CD14-positive monocyte (primary cell): ENCODE measurements around the gene FAM83F. TPM values are rescaled to one million over a fixed set of nuclear protein-coding genes. Genes with fewer than 3 reads are reported as not detected.
A peak's percentile ranks its signal among the peaks of the same experiment; 100 is the strongest.

ENCODE experiments used
- DNase-seq, 3 donors: peaks; one replicate each; pipeline ENCODE4 v3.0.0-alpha.2; 2011 to 2022
- H2AFZ ChIP-seq: 2 replicates; pipeline ENCODE4 v1.6.0; 2012; ENCODE audit warnings: mild to moderate bottlenecking, low read depth, low read length, inconsistent platforms; ENCODE audit not compliant: insufficient read depth, poor library complexity, severe bottlenecking
- H3K27ac ChIP-seq, 2 donors: 1 replicate in 1 of 2; 2 replicates in 1 of 2; pipeline ENCODE4 v1.5.1; 2012 to 2013; ENCODE audit warnings: low read length in 2 of 2, control low read depth in 1 of 2, inconsistent platforms in 1 of 2, low read depth in 1 of 2, mild to moderate bottlenecking in 1 of 2
- H3K27me3 ChIP-seq, 2 donors: one replicate each; pipeline versions ENCODE4 v1.6.0 to v1.6.1; 2011 to 2013; ENCODE audit warnings: low read length in 2 of 2; ENCODE audit not compliant: control insufficient read depth in 2 of 2, insufficient read depth in 2 of 2
- H3K36me3 ChIP-seq, 2 donors: replicated peaks in 1 of 2; 1 replicate in 1 of 2; 2 replicates in 1 of 2; pipeline versions ENCODE4 v1.5.1 to v1.6.1; 2012 to 2013; ENCODE audit warnings: low read length in 2 of 2, control low read depth in 1 of 2, inconsistent platforms in 1 of 2, mild to moderate bottlenecking in 1 of 2; ENCODE audit not compliant: insufficient read depth in 2 of 2, control insufficient read depth in 1 of 2
- H3K4me1 ChIP-seq, 2 donors: 1 replicate in 1 of 2; 2 replicates in 1 of 2; pipeline versions ENCODE4 v1.5.1 to v1.6.1; 2012 to 2013; ENCODE audit warnings: low read length in 2 of 2, control low read depth in 1 of 2, inconsistent platforms in 1 of 2, mild to moderate bottlenecking in 1 of 2, moderate library complexity in 1 of 2; ENCODE audit not compliant: insufficient read depth in 2 of 2, control insufficient read depth in 1 of 2
- H3K4me2 ChIP-seq: replicated peaks from 2 replicates; pipeline ENCODE3; 2012; ENCODE audit warnings: low read length, moderate library complexity, mild to moderate bottlenecking; ENCODE audit not compliant: poor library complexity, severe bottlenecking; ENCODE audit errors: extremely low read depth
- H3K4me3 ChIP-seq, 3 experiments: fragments of 200-600 bp in 1 of 3; sonication (generic) in 1 of 3; replicated peaks in 1 of 3; 1 replicate in 2 of 3; 2 replicates in 1 of 3; pipeline ENCODE4 v1.5.1; 2011 to 2013; ENCODE audit warnings: low read length in 3 of 3, mild to moderate bottlenecking in 3 of 3, control low read depth in 2 of 3, low read depth in 2 of 3, inconsistent platforms in 1 of 3, moderate library complexity in 1 of 3
- H3K79me2 ChIP-seq: 2 replicates; pipeline ENCODE4 v1.6.0; 2012; ENCODE audit warnings: mild to moderate bottlenecking, control low read depth, inconsistent platforms, low read length, moderate library complexity; ENCODE audit not compliant: insufficient read depth
- H3K9ac ChIP-seq: 2 replicates; pipeline ENCODE4 v1.6.0; 2017; ENCODE audit warnings: low read length, mild to moderate bottlenecking; ENCODE audit not compliant: insufficient read depth, poor library complexity, severe bottlenecking
- H3K9me3 ChIP-seq, 2 donors: replicated peaks in 1 of 2; 1 replicate in 1 of 2; 2 replicates in 1 of 2; pipeline versions ENCODE4 v1.5.1 to v1.6.1; 2012 to 2013; ENCODE audit warnings: low read length in 2 of 2, control low read depth in 1 of 2; ENCODE audit not compliant: control insufficient read depth in 1 of 2, insufficient read depth in 1 of 2
- H4K20me1 ChIP-seq: 2 replicates; pipeline ENCODE4 v1.6.0; 2012; ENCODE audit warnings: mild to moderate bottlenecking, low read length, control low read depth, moderate library complexity; ENCODE audit not compliant: insufficient read depth
- H3K27ac Mint-ChIP-seq, 7 donors: one replicate each; pipeline ENCODE4 v1.8.0; 2020; ENCODE audit warnings: mild to moderate bottlenecking in 7 of 7, mixed read lengths in 7 of 7, moderate library complexity in 6 of 7, inconsistent platforms in 2 of 7
- H3K27me3 Mint-ChIP-seq, 3 donors: one replicate each; pipeline ENCODE4 v1.8.0; 2021 to 2022; ENCODE audit warnings: low read depth in 3 of 3, mild to moderate bottlenecking in 3 of 3, mixed read lengths in 3 of 3, moderate library complexity in 3 of 3, inconsistent platforms in 1 of 3
- H3K36me3 Mint-ChIP-seq, 2 donors: one replicate each; pipeline ENCODE4 v1.8.0; 2020; ENCODE audit warnings: mixed read lengths in 2 of 2, inconsistent platforms in 1 of 2, mild to moderate bottlenecking in 1 of 2
- H3K4me1 Mint-ChIP-seq: one replicate; pipeline ENCODE4 v1.8.0; 2020; ENCODE audit warnings: mild to moderate bottlenecking, mixed read lengths
- H3K4me3 Mint-ChIP-seq, 2 donors: one replicate each; pipeline ENCODE4 v1.8.0; 2020; ENCODE audit warnings: mild to moderate bottlenecking in 2 of 2, mixed read lengths in 2 of 2, moderate library complexity in 1 of 2
- H3K9me3 Mint-ChIP-seq, 7 donors: one replicate each; pipeline ENCODE4 v1.8.0; 2020 to 2022; ENCODE audit warnings: mixed read lengths in 7 of 7, mild to moderate bottlenecking in 6 of 7, moderate library complexity in 6 of 7, inconsistent platforms in 2 of 7
- WGBS: methylation state at CpG from one replicate; pipeline ENCODE4 v1.1.5; 2013; ENCODE audit warnings: missing lambda C conversion rate; ENCODE audit not compliant: insufficient coverage; 5-methylcytosine and 5-hydroxymethylcytosine counted together
- intact Hi-C, 2 donors: fragments of 100-400 bp; cut with micrococcal nuclease; formaldehyde crosslinking; loops; one replicate each; pipeline versions ENCODE4 v1.15.0 to v1.15.1; 2023
- polyA plus RNA-seq, 3 donors: library from polyadenylated mRNA; depleted of rRNA in 1 of 3; unstranded in 2 of 3; stranded (reverse) in 1 of 3; fragments of 300-500 nt in 2 of 3; fragments of >200 nt in 1 of 3; fragmentation: Illumina TruSeq in 2 of 3; gene quantifications; 1 replicate in 2 of 3; 2 replicates in 1 of 3; pipeline ENCODE4 v1.2.3, GENCODE V29; 2012 to 2021
- TF ChIP-seq, protein P1 (sequence below): fragments of 200-600 bp; IDR thresholded peaks from one replicate; pipeline ENCODE4 v1.8.0; 2022; ENCODE audit warnings: antibody characterized with exemption, mild to moderate bottlenecking

Gene FAM83F
- polyA plus RNA-seq, 3 donors, result 0.01 TPM; not detected in 2

DNA sequence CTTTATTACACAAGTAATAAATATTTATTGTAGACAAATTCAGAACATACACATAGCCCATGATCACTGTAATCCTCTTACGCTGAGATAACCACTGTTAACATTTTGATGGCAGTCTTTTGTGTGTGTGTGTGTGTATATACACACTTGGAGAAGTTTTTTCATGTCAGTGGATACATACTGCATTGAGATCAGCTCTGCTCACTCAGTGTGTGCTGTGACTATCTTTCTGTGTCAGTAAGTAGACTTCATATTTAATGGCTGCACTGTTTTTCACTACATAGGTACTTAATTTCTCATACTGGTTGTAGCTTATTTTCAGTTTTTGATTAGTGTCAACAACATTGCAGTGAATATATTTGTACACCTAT, 82.9 kb downstream of the FAM83F start:
- H3K9me3 Mint-ChIP-seq, result peaks cover 0 to 2% (median 0%) of the 10 kb centered on the region in 7 donors
- H3K27me3 Mint-ChIP-seq, result peaks cover 0 to 2% (median 0%) of the 10 kb centered on the region in 3 donors
- H4K20me1 ChIP-seq, result peaks cover 93% of the 10 kb centered on the region
- no peaks in the 10 kb centered on the region for H3K27me3 ChIP-seq
- no peak overlapping the region for H3K4me3 Mint-ChIP-seq
- no CpG with 5 or more reads among the region's 1 CpG for WGBS
- peaks cover 14 to 19% of the 10 kb centered on the region in 2 donors for H3K4me1 ChIP-seq
- no peak overlapping the region for H3K4me3 ChIP-seq
- TF ChIP-seq, protein P1, sequence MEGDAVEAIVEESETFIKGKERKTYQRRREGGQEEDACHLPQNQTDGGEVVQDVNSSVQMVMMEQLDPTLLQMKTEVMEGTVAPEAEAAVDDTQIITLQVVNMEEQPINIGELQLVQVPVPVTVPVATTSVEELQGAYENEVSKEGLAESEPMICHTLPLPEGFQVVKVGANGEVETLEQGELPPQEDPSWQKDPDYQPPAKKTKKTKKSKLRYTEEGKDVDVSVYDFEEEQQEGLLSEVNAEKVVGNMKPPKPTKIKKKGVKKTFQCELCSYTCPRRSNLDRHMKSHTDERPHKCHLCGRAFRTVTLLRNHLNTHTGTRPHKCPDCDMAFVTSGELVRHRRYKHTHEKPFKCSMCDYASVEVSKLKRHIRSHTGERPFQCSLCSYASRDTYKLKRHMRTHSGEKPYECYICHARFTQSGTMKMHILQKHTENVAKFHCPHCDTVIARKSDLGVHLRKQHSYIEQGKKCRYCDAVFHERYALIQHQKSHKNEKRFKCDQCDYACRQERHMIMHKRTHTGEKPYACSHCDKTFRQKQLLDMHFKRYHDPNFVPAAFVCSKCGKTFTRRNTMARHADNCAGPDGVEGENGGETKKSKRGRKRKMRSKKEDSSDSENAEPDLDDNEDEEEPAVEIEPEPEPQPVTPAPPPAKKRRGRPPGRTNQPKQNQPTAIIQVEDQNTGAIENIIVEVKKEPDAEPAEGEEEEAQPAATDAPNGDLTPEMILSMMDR, result no peak
- H3K27ac ChIP-seq, result peak overlapping the region in 1 of 2 donors; percentile 73
- no peaks in the 10 kb centered on the region for H3K36me3 Mint-ChIP-seq
- no peak overlapping the region for H3K9ac ChIP-seq
- no peaks in the 10 kb centered on the region for H3K9me3 ChIP-seq
- H3K36me3 ChIP-seq, result no peaks in the 10 kb centered on the region
- DNase-seq, result no peak
- intact Hi-C loops, result no loop called here
- no peak overlapping the region for H3K4me2 ChIP-seq
- peaks cover 66% of the 10 kb centered on the region for H3K79me2 ChIP-seq
- H3K27ac Mint-ChIP-seq, result no peak overlapping the region
- peaks cover 31% of the 10 kb centered on the region for H3K4me1 Mint-ChIP-seq
- no peak overlapping the region for H2AFZ ChIP-seq

DNA sequence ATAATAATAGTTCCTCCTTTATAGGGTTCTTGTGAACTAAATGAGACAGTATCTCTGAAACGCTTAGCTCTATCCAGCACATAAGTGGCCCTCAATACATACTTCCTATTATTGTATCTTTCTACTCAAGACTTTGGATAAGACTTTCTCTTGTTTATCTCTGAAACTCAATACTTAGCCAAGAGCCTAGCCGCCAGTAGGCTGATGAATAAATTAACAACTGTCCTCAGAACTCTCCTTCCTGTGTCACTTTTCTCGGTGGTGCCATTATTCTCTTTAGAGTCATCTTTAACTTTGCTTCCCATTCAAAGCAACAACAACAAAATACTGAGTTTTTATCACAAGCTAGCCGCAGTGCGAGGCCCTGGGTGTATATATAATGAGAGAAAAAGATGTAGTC, 86.9 kb downstream of the FAM83F start:
- no peaks in the 10 kb centered on the region for H3K9me3 ChIP-seq
- TF ChIP-seq, protein P1, result no peak
- H3K4me1 ChIP-seq, result peaks cover 10 to 12% of the 10 kb centered on the region in 2 donors
- Mint-ChIP-seq H3K36me3 (no peaks in the 10 kb centered on the region), H3K27ac (no peak overlapping the region), H3K9me3 (no peaks in the 10 kb centered on the region), H3K4me3 (no peak overlapping the region), H3K27me3 (peaks cover 0 to 2% (median 1%) of the 10 kb centered on the region in 3 donors), H3K4me1 (peaks cover 13% of the 10 kb centered on the region)
- no peak overlapping the region for H2AFZ ChIP-seq
- H4K20me1 ChIP-seq, result peaks cover 94% of the 10 kb centered on the region
- H3K4me2 ChIP-seq, result no peak overlapping the region
- H3K27ac ChIP-seq, result no peak overlapping the region
- intact Hi-C loops, result no loop called here
- H3K4me3 ChIP-seq, result no peak overlapping the region
- H3K79me2 ChIP-seq, result peaks cover 62% of the 10 kb centered on the region
- DNase-seq, result no peak
- H3K9ac ChIP-seq, result no peak overlapping the region
- 100% methylated on average over 3 of the region's 5 CpGs for WGBS
- no peaks in the 10 kb centered on the region for H3K27me3 ChIP-seq
- no peaks in the 10 kb centered on the region for H3K36me3 ChIP-seq
